ENCODE measurements around the gene ELOVL6.
A peak's percentile ranks its signal among the peaks of the same experiment; 100 is the strongest.
"Not testable (repeated sequence)": the region's sequence is repeated elsewhere in the genome, so short reads cannot be mapped to it uniquely, and the experiment has no call there.

The ELOVL6 gene, protein sequence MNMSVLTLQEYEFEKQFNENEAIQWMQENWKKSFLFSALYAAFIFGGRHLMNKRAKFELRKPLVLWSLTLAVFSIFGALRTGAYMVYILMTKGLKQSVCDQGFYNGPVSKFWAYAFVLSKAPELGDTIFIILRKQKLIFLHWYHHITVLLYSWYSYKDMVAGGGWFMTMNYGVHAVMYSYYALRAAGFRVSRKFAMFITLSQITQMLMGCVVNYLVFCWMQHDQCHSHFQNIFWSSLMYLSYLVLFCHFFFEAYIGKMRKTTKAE

DNA sequence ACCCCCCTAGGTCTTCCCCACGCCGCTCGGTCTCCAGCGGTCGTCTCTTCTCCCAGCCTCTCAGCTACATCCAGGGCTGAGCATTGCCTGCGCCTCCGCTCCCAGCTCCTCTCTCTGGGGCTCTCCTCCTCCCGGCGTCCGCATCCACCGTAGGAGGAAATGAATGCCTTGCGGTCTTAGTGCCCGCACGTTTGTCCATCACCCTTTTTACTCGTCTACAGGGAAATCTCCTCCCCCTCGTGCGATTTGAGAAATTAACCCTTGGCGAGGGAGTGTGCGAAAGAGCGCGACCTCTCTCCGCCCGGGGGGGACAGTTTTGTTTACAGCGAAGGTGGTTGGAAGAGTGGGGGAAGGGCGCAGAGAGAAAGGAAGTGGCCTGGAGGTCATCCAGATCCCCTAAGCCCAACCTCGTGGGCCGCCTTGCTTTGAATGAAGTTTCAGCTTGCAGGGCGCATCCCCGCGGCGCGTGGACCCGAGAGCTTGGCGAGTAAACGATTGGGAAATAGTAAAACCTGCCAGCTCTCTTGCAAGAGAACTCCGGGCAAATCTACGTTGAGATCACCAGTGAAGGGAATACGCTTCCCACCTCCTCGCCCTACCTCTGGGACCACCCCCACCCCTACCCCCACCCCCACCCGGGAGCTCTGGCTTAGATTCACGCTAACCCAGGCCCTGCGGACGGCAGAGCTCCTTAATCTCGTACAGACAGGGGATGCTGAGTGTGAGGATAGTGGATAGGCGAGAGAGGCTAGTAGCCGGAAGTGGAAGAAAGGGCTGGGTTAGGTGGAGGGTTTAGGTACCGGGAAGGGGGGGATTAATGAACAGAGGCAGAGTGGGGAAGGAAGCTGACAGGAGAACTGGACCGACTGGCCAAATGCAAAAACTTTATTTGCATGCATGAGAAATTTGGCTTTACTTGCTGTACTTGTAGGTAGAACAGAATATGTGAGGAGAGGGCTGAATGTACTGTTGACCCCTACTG, at the start of gene ELOVL6:
Gene ELOVL6 (minus strand): TSS at position 181 of the 982 bp plus-strand sequence. CDS start 280 bp downstream, outside the sequence.
- POLR2A ChIA-PET (ENCODE audit: low non-redundant PET) = interaction anchor here (0.6 kb wide), 2 partner anchors 27 to 192 kb away, joined by 5 to 7 read pairs; no protein-coding TSS in a partner anchor
- H3K27ac ChIP-seq = peak within 1 kb of the TSS; percentile 95
- CTCF ChIA-PET = interaction anchor here (0.7 kb wide), 1 partner anchor 23 kb away, joined by 3 read pairs; no protein-coding TSS in a partner anchor

DNA sequence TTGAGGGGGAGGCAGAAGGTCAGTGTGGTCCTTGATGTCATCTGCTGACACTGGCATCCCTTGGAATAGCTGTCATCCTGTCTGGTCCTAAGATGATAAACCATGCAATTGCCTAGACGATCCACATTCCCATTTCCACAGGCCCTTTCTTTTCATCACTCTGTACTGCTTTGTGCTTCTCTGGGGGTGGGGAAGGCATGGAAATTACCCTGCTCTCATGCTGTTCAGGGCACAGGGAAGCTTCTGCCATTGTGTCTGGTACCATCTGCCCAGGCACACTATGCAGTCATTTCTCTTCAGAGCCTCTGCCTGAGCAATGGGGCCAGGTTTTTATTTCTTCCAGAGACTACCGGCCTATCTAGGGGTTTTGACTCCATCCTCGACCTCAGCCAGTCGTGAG, 49.7 kb upstream of the ELOVL6 start:
- DNase-seq (ENCODE audit: low spot score) = no peak
- TF ChIP-seq, protein P1, sequence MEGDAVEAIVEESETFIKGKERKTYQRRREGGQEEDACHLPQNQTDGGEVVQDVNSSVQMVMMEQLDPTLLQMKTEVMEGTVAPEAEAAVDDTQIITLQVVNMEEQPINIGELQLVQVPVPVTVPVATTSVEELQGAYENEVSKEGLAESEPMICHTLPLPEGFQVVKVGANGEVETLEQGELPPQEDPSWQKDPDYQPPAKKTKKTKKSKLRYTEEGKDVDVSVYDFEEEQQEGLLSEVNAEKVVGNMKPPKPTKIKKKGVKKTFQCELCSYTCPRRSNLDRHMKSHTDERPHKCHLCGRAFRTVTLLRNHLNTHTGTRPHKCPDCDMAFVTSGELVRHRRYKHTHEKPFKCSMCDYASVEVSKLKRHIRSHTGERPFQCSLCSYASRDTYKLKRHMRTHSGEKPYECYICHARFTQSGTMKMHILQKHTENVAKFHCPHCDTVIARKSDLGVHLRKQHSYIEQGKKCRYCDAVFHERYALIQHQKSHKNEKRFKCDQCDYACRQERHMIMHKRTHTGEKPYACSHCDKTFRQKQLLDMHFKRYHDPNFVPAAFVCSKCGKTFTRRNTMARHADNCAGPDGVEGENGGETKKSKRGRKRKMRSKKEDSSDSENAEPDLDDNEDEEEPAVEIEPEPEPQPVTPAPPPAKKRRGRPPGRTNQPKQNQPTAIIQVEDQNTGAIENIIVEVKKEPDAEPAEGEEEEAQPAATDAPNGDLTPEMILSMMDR (conservative IDR thresholded peaks at IDR 0.05; ENCODE audit: low read depth) = no peak
- ChIA-PET CTCF (interaction anchor here (0.5 kb wide), 1 partner anchor 36 kb away, joined by 3 read pairs; no protein-coding TSS in a partner anchor), POLR2A (ENCODE audit: low non-redundant PET) (no interaction called here)
- no peak overlapping the region for H3K27ac ChIP-seq

More for the DNA sequence above, at the start of gene ELOVL6:
- DNase-seq (ENCODE audit: low spot score) = peak; percentile 63
- TF ChIP-seq, protein P1 (conservative IDR thresholded peaks at IDR 0.05; ENCODE audit: low read depth) = no peak

DNA sequence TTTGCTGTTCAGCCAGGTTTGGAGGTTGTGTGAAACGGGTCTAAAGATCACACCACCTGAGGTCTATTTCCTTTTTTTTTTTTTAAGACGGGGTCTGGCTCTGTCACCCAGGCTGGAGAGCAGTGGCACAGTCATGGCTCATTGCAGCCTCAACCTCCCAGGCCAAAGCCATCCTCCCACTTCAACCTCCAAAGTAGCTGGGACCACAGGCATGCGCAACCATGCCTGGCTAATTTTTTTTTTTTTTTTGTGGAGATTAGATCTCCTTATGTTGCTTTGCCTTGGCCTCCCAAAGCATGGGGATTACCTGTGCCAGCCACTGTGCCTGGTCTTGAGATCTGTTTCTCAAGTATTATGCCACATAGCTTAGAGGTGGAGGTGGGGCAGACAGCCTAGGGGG, 49.2 kb upstream of the ELOVL6 start:
- no peak overlapping the region for H3K27ac ChIP-seq
- DNase-seq (ENCODE audit: low spot score) = no peak
- TF ChIP-seq, protein P1 (conservative IDR thresholded peaks at IDR 0.05; ENCODE audit: low read depth) = no peak
- ChIA-PET POLR2A (ENCODE audit: low non-redundant PET) (no interaction called here), CTCF (interaction anchor here (0.6 kb wide), 1 partner anchor 183 kb away, joined by 4 read pairs; no protein-coding TSS in a partner anchor)

DNA sequence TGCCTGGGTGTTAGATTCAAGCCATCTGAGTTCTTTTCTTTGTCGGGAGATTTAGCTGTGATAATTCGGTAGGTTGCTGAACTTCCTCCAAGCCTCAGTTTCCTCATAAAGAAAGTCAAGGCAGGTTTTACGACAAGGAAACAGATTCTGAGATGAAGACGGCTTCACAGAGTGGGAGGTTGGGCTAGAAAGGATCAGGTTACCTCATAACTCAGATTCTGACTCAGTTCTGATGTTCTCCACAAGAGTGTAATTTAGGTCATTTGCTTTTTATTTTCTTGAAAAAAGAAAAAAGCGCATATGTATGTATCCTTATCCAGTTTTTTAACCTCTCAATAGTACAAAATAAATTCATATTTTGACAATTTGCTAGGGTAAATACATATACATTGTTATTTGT, 47.2 kb upstream of the ELOVL6 start:
- TF ChIP-seq, protein P1 (conservative IDR thresholded peaks at IDR 0.05; ENCODE audit: low read depth) = no peak
- CTCF ChIA-PET = interaction anchor here (0.5 kb wide), 1 partner anchor 20 kb away, joined by 3 read pairs; no protein-coding TSS in a partner anchor

DNA sequence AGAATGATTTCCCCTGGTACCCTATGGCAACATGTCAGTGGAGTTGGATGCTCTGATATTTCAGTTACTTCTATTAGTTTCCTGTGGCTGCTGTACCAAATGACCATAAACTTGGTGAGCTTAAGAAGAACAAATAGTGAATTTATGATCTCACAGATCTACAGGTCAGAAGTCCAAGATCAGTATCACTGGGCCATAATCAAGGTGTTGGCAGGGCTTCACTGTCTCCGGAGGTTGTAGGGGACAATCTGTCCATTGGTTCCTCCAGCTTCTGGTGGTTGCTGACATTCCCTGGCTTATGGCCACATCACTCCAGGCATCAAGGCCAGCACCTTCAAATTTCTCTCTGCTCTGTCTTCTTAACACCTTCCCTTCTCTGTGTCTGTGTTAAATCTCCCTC, 37.9 kb upstream of the ELOVL6 start:
- no peak overlapping the region for H3K27ac ChIP-seq
- DNase-seq (ENCODE audit: low spot score) = no peak
- ChIA-PET POLR2A (ENCODE audit: low non-redundant PET) (no interaction called here), CTCF (no interaction called here)
- TF ChIP-seq, protein P1 (conservative IDR thresholded peaks at IDR 0.05; ENCODE audit: low read depth) = no peak

More for the DNA sequence above, 47.2 kb upstream of the ELOVL6 start:
- POLR2A ChIA-PET (ENCODE audit: low non-redundant PET) = no interaction called here
- DNase-seq (ENCODE audit: low spot score) = peak; percentile 39
- H3K27ac ChIP-seq = no peak overlapping the region

DNA sequence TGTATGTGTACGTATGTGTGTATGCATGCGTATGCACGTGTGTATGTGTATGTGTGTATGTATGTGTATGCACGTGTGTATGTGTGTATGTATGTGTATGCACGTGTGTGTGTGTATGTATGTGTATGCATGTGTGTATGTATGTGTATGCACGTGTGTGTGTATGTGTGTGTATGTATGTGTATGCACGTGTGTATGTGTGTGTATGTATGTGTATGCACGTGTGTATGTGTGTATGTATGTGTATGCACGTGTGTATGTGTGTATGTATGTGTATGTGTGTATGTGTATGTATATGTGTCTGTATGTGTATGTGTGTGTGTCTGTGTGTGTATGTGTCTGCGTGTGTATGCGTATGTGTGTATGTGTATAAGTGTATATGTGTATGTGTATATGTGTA, 35.2 kb upstream of the ELOVL6 start:
- CTCF ChIA-PET; H3K27ac ChIP-seq; DNase-seq (ENCODE audit: low spot score); POLR2A ChIA-PET (ENCODE audit: low non-redundant PET): not testable (repeated sequence)

Data from RWPE1 (cell line).